LNCAP (cell line): Measurements from ENCODE around the gene UROC1.

Experiments
- TF ChIP-seq, protein P1 (sequence below): fragments of 450-650 bp; IDR thresholded peaks from 2 replicates; pipeline ENCODE4 v1.5.1; 2017; ENCODE audit warnings: mild to moderate bottlenecking

Gene UROC1

DNA sequence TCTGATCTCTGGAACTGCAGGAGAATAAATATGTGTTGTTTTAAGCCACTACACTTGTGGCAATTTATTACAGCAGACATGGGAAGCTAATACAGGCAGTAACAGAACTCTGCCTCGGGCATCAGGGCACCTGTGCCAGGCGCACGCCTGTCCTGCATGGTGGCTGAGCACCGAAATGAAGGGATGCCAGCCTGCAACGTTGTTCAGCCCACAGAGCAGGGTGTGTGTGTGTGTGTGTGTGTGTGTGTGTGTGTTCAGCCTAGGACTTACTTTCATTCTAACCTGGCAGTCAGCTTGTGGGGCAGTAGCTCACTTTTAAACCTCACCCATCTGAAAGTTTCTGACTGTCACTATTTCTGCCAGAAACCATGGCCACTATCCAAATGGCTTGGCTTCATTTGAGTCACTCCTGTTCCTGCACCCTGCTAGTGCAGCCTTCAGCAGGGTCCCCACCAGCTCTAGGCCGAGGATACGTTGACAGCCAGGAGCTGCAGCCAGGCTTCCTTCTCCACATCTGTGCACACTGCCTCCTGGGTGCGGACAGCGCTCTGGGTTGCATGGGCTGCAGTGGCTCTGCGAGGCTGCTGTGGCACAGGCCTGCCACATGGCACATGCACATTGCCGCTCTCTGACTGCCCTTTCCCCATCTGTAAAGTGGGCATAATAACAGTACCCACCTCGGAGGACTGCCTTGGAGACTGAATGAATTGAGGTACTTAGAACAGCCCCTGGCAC is 4.5 kb downstream of the UROC1 start:
- TF ChIP-seq, protein P1, sequence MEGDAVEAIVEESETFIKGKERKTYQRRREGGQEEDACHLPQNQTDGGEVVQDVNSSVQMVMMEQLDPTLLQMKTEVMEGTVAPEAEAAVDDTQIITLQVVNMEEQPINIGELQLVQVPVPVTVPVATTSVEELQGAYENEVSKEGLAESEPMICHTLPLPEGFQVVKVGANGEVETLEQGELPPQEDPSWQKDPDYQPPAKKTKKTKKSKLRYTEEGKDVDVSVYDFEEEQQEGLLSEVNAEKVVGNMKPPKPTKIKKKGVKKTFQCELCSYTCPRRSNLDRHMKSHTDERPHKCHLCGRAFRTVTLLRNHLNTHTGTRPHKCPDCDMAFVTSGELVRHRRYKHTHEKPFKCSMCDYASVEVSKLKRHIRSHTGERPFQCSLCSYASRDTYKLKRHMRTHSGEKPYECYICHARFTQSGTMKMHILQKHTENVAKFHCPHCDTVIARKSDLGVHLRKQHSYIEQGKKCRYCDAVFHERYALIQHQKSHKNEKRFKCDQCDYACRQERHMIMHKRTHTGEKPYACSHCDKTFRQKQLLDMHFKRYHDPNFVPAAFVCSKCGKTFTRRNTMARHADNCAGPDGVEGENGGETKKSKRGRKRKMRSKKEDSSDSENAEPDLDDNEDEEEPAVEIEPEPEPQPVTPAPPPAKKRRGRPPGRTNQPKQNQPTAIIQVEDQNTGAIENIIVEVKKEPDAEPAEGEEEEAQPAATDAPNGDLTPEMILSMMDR: no peak

DNA sequence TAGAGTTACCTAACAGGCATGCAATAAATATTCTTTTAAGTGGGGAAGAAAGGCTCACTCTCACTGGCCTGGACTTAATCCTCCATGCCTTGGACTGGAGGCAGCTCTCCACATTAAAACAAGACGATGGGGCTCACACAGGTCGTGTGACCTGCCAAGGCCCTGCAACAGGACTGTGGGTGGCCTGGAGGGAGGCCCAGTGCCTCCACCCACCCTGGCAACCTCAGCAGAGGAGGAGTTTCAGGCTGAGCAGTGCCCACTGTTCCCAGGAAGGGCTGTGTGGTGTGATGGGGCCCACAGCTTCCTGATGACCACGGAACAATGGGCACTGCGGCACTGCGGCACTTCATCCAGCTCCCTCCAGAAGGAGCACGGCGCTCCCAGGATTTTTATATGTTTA is 5.5 kb downstream of the UROC1 start:
- TF ChIP-seq, protein P1: no peak

DNA sequence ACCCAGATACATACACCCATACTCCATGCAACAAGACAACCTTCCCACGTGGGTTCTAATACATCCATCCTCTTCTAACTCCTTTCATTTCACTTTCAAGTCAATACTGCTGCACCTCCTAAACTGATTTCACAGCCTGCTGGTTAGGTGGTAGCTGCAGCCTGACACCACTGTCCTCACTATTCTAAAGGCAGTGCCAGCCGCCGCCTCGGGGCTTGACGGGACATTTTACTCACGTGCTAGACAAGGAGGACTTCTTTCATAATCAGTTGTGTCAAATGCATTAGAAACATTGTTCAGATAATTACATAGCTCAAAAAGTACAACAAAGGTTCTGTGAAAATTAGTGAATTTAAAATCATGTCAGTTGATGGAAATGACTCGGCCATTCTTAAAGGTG is 6.3 kb downstream of the UROC1 start:
- TF ChIP-seq, protein P1: no peak

DNA sequence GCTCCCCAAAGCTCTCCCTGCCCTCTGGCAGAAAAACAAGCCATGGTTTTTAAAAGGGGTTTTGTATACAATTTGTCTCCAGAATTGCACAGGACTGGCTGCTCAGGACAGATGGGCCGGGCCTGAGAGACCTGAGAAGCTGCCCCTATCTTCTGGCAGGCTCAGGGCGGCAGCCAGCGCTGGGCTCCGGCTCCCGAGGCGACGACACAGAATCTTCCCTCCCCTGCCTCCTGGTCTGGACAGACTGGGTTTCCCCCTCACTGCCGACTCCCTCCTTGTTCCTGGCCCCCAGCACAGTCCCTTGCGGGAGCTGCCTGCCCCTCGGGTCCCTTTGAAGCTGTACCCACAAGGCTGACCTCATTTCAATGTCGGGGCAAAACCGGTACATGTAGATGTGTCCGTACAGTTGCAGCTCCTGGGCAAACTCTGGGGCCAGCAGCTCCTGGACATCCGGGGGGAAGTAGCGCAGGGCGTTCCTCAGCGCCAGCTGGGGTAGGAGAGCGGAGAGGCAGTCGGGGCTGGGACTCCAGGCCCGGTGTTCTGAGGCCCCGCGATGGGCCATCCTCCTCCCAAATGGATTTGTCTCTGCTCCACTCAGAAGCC is 7.2 kb downstream of the UROC1 start:
- TF ChIP-seq, protein P1: no peak

DNA sequence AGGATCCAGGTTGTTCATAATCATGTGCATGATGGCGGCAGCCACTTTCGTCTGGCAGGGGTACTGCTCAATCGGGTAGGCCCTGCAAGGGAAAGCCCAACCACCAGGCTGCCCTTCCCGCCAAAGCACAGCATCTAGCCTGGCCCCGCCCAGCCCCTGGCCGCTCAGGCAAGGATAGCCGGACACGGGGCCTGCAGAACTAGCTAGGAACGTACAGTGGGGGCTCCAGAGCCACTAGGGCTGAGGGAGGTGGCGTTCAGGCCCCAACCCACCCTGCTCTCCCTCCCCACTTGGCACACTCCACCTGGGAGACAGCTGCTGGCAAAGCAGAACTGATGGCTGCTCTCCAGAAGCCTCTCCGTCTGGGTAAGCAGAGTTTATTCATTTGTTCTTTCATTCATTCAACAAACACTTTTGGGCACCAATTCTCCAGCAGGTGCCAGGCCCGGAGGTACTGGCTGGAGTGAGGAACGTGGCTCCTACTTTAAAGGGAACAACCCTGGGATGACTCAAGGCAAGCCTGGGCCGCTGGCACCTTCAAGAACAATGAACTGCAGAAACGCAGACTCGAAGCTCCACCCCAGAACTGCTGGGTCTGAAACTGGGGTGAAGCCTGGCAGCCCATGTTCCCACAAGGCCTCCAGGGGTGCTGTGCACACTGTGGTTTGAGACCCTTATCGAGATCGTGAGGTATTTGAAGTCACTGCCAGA is 7.8 kb downstream of the UROC1 start:
- TF ChIP-seq, protein P1: no peak

DNA sequence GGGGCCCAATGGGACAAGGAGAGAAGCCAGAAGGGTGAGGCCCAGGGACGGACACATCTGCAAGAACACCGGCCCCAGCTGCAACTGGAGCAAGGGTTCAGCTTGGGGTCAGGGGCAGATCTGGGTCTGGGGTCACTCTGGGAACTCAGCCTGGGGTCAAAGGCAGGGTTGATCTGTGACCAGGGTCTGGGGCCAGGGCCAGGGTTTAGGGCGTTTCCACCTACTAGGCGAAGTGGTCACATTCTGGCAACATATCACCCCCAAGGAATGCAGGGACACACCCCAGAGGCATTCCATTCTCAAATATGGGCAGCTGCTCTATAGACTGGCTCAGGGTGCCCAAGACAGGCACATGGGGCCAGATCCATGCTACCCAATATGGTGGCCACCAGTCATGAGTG is 9.0 kb downstream of the UROC1 start:
- TF ChIP-seq, protein P1: no peak

DNA sequence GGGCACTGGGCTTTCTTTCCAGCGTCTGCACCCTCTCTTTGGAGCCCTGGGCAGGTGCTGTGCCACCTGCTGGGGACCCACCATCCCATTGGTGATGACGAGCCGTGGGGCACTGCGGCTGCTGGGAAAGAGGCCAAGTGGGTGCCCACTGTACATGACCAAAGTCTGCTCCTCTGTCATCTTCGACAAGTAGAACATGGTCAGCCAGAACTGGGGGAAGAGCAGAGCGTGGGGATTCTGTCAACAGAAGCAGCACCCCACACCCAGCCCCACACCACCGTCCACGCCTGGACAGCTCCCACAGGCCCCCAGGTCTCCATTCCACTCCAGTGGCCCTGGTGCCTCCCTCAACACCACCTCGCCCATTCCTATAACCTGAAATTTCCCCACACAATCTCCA is 9.7 kb downstream of the UROC1 start:
- TF ChIP-seq, protein P1: no peak
